Right lobe of liver (tissue), 4 donors: ENCODE measurements around the gene EPHA2.

Experiments
- POLR2A ChIP-seq: fragments of 450-650 bp; IDR thresholded peaks from one replicate; pipeline ENCODE4 v1.6.1; 2017; ENCODE audit warnings: antibody characterized with exemption, mild to moderate bottlenecking
- TF ChIP-seq, protein P1 (sequence below), 4 donors: fragments of 200-600 bp in 3 of 4; fragments of 450-650 bp in 1 of 4; IDR thresholded peaks; one replicate each; pipeline versions ENCODE4 v1.5.1 to v1.8.0; 2016 to 2022; ENCODE audit warnings: antibody characterized with exemption in 4 of 4, mild to moderate bottlenecking in 2 of 4
- donor health status: DM: no; HTN: no; CAD: no.
- donor health status: DM: no; HTN: no; CAD: no.
- donor health status: DM: no; HTN: yes; CAD: no.

DNA sequence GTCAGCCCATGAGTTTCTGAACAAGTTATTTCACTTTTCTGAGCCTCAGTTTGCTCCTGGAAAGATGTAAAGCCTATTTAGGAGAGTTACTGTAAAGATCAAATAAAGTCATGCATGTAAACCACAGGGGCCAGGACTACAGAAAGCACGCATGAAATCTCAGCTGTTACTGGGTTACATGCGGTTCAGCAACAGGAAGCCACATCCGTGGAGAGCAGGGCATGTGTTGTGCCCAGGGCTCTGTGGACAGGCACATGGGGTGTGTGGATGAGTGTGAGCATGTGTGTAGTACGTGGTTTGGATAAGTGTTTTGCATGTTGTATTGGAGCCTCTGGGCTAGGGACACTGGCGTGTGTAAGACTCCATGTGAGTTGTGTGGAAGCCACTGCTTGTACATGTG, 2.2 kb upstream of the EPHA2 start:
- TF ChIP-seq, protein P1, sequence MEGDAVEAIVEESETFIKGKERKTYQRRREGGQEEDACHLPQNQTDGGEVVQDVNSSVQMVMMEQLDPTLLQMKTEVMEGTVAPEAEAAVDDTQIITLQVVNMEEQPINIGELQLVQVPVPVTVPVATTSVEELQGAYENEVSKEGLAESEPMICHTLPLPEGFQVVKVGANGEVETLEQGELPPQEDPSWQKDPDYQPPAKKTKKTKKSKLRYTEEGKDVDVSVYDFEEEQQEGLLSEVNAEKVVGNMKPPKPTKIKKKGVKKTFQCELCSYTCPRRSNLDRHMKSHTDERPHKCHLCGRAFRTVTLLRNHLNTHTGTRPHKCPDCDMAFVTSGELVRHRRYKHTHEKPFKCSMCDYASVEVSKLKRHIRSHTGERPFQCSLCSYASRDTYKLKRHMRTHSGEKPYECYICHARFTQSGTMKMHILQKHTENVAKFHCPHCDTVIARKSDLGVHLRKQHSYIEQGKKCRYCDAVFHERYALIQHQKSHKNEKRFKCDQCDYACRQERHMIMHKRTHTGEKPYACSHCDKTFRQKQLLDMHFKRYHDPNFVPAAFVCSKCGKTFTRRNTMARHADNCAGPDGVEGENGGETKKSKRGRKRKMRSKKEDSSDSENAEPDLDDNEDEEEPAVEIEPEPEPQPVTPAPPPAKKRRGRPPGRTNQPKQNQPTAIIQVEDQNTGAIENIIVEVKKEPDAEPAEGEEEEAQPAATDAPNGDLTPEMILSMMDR (IDR thresholded peaks at IDR 0.05), result no peak
- TF ChIP-seq POLR2A, result no peak
